Lung (tissue), 12 donors: ENCODE measurements around the gene MRPS7. TPM values are rescaled to one million over a fixed set of nuclear protein-coding genes. Genes with fewer than 3 reads are reported as not detected.
A peak's percentile ranks its signal among the peaks of the same experiment; 100 is the strongest.

Experiments used
- ATAC-seq: fragments of 200-7000 bp; cut with Tn5 transposase; one replicate; pipeline ENCODE4 v1.9.1; 2020; ENCODE audit warnings: moderate number of reproducible peaks; ENCODE audit not compliant: insufficient read depth, low FRiP score
- DNase-seq, 3 donors: peaks; one replicate each; pipeline ENCODE4 v3.0.0-alpha.2; 2013 to 2017
- H3K27ac ChIP-seq, 2 donors: one replicate each; pipeline ENCODE4 v1.5.1; 2013; ENCODE audit warnings: mild to moderate bottlenecking in 2 of 2, moderate library complexity in 2 of 2, control low read depth in 1 of 2, inconsistent platforms in 1 of 2, low read depth in 1 of 2, low read length in 1 of 2
- H3K27me3 ChIP-seq, 3 donors: one replicate each; pipeline ENCODE4 v1.5.1; 2013; ENCODE audit warnings: low read length in 2 of 3; ENCODE audit not compliant: control insufficient read depth in 3 of 3, insufficient read depth in 3 of 3
- H3K36me3 ChIP-seq, 4 donors: one replicate each; pipeline ENCODE4 v1.5.1; 2013; ENCODE audit warnings: low read length in 4 of 4, mild to moderate bottlenecking in 1 of 4, moderate library complexity in 1 of 4; ENCODE audit not compliant: control insufficient read depth in 4 of 4, insufficient read depth in 4 of 4
- H3K4me1 ChIP-seq, 5 donors: one replicate each; pipeline ENCODE4 v1.5.1; 2013; ENCODE audit warnings: low read length in 5 of 5, mild to moderate bottlenecking in 2 of 5, moderate library complexity in 1 of 5; ENCODE audit not compliant: control insufficient read depth in 5 of 5, insufficient read depth in 5 of 5
- H3K4me3 ChIP-seq: one replicate; pipeline ENCODE4 v1.5.1; 2013; ENCODE audit warnings: mild to moderate bottlenecking, control low read depth, moderate library complexity
- H3K9ac ChIP-seq, 2 donors: one replicate each; pipeline ENCODE4 v1.5.1; 2013; ENCODE audit warnings: low read length in 2 of 2, control low read depth in 1 of 2; ENCODE audit not compliant: insufficient read depth in 1 of 2
- H3K9me3 ChIP-seq, 4 donors: one replicate each; pipeline ENCODE4 v1.5.1; 2013; ENCODE audit warnings: low read length in 3 of 4, mild to moderate bottlenecking in 1 of 4, moderate library complexity in 1 of 4; ENCODE audit not compliant: control insufficient read depth in 4 of 4, insufficient read depth in 3 of 4
- CTCF ChIP-seq: IDR thresholded peaks from 2 replicates; pipeline ENCODE4 v1.5.1; 2012; ENCODE audit warnings: mild to moderate bottlenecking; ENCODE audit errors: control extremely low read depth, extremely low read depth
- WGBS, 2 donors: extraction: QIAGEN DNeasy Blood & Tissue Kit; methylation state at CpG; one replicate each; pipeline ENCODE4 v1.1.7; 2013; 5-methylcytosine and 5-hydroxymethylcytosine counted together
- polyA plus RNA-seq, 2 donors: library from polyadenylated mRNA; stranded (reverse); fragments of 200-250 nt; gene quantifications; one replicate each; pipeline ENCODE4 v1.2.1, GENCODE V29; 2013
- total RNA-seq, 2 donors: library from RNA; depleted of rRNA in 1 of 2; stranded (reverse); fragments of >200 nt in 1 of 2; gene quantifications; one replicate each; pipeline ENCODE4 v1.2.1, GENCODE V29; 2014 to 2021
- donor health status: control.
- donor health status: control.
- donor health status: Bipolar disorder and iron deficiency.
- donor health status: healthy.
- donor health status: DM: yes; HTN: yes; CAD: no.

MRPS7 gene
- total and polyA plus RNA-seq, 4 donors = 40.0 to 61.7 (median 50.8) TPM

GRCh38 chr17:75260641-75261335 is 891 bp upstream of the MRPS7 start:
- ATAC-seq = peak; percentile 8
- Histone ChIP-seq H3K36me3 (peaks cover under 1 to 15% (median 9%) of the 10 kb centered on the region in 4 donors), H3K27me3 (no peaks in the 10 kb centered on the region), H3K4me1 (peaks cover 7 to 21% (median 15%) of the 10 kb centered on the region in 5 donors), H3K9ac (peak overlapping the region; percentile 77 to 86), H3K4me3 (peak overlapping the region; percentile 70), H3K27ac (peak overlapping the region; percentile 81 to 97), H3K9me3 (no peaks in the 10 kb centered on the region)
- TF ChIP-seq CTCF = no peak
- DNase-seq = no peak
- WGBS, 2 donors = 1 to 2% methylated on average over 31 of the region's 31 CpGs

GRCh38 chr17:75262112-75262606 is 480 bp downstream of the MRPS7 start:
- Histone ChIP-seq H3K4me3 (peak overlapping the region; percentile 88), H3K9ac (peak overlapping the region; percentile 67 to 98), H3K27me3 (no peaks in the 10 kb centered on the region), H3K9me3 (no peaks in the 10 kb centered on the region), H3K27ac (peak overlapping the region; percentile 81 to 97), H3K4me1 (peaks cover 7 to 21% (median 15%) of the 10 kb centered on the region in 5 donors), H3K36me3 (peaks cover 7 to 26% (median 13%) of the 10 kb centered on the region in 4 donors)
- TF ChIP-seq CTCF = no peak
- DNase-seq (no peak), ATAC-seq (no peak)
- 1 to 2% methylated on average over 23 of the region's 23 CpGs for WGBS, 2 donors

GRCh38 chr17:75263055-75263454 is 1.4 kb downstream of the MRPS7 start:
- peaks cover 7 to 24% (median 15%) of the 10 kb centered on the region in 5 donors for H3K4me1 ChIP-seq
- H3K27me3 ChIP-seq = no peaks in the 10 kb centered on the region
- WGBS, 2 donors = 95 to 96% methylated on average over 4 of the region's 4 CpGs
- peaks cover 7 to 29% (median 13%) of the 10 kb centered on the region in 4 donors for H3K36me3 ChIP-seq
- no peaks in the 10 kb centered on the region for H3K9me3 ChIP-seq
- no peak for TF ChIP-seq CTCF
- H3K4me3 ChIP-seq = no peak overlapping the region
- no peak overlapping the region for H3K27ac ChIP-seq
- ATAC-seq = no peak
- DNase-seq = no peak
- peak overlapping the region in 1 of 2 donors; percentile 67 for H3K9ac ChIP-seq
